ENCODE results near the gene CCND1.

Gene CCND1

GRCh38 chr11:69660001-69660500 is 19.1 kb downstream of the CCND1 start:
- H3K27me3 ChIP-seq (ENCODE audit: control insufficient read depth, insufficient read depth, low read length), result no peaks in the 10 kb centered on the region
- no peaks in the 10 kb centered on the region for H3K36me3 ChIP-seq (ENCODE audit: control insufficient read depth, insufficient read depth, low read length)
- no peak overlapping the region for H2AFZ ChIP-seq
- no peak overlapping the region for H3K4me3 ChIP-seq (ENCODE audit: low read depth, low read length)
- no peaks in the 10 kb centered on the region for H3K9me3 ChIP-seq (ENCODE audit: control insufficient read depth, low read length)
- H3K79me2 ChIP-seq, result no peaks in the 10 kb centered on the region
- H3K4me2 ChIP-seq (ENCODE audit: low read length), result no peak overlapping the region
- TF ChIP-seq CTCF (IDR thresholded peaks at IDR 0.05), result no peak
- H3K9ac ChIP-seq, result no peak overlapping the region
- no peak overlapping the region for H3K27ac ChIP-seq
- H3K4me1 ChIP-seq, result no peaks in the 10 kb centered on the region

GRCh38 chr11:69661413-69661715 is 20.4 kb downstream of the CCND1 start:
- H3K9ac ChIP-seq, result no peak overlapping the region
- no peaks in the 10 kb centered on the region for H3K27me3 ChIP-seq (ENCODE audit: control insufficient read depth, insufficient read depth, low read length)
- H3K4me3 ChIP-seq (ENCODE audit: low read depth, low read length), result no peak overlapping the region
- H3K27ac ChIP-seq, result no peak overlapping the region
- H3K79me2 ChIP-seq, result no peaks in the 10 kb centered on the region
- no peaks in the 10 kb centered on the region for H3K4me1 ChIP-seq
- no peak overlapping the region for H3K4me2 ChIP-seq (ENCODE audit: low read length)
- no peaks in the 10 kb centered on the region for H3K36me3 ChIP-seq (ENCODE audit: control insufficient read depth, insufficient read depth, low read length)
- H2AFZ ChIP-seq, result no peak overlapping the region
- no peaks in the 10 kb centered on the region for H3K9me3 ChIP-seq (ENCODE audit: control insufficient read depth, low read length)
- TF ChIP-seq CTCF (IDR thresholded peaks at IDR 0.05), result no peak

GRCh38 chr11:69662021-69662698 is 21.2 kb downstream of the CCND1 start:
- H3K4me2 ChIP-seq (ENCODE audit: low read length), result no peak overlapping the region
- H3K36me3 ChIP-seq (ENCODE audit: control insufficient read depth, insufficient read depth, low read length), result no peaks in the 10 kb centered on the region
- H3K27ac ChIP-seq, result no peak overlapping the region
- H3K4me3 ChIP-seq (ENCODE audit: low read depth, low read length), result no peak overlapping the region
- H2AFZ ChIP-seq, result no peak overlapping the region
- no peaks in the 10 kb centered on the region for H3K27me3 ChIP-seq (ENCODE audit: control insufficient read depth, insufficient read depth, low read length)
- H3K9ac ChIP-seq, result no peak overlapping the region
- TF ChIP-seq CTCF (IDR thresholded peaks at IDR 0.05), result no peak
- no peaks in the 10 kb centered on the region for H3K4me1 ChIP-seq
- no peaks in the 10 kb centered on the region for H3K9me3 ChIP-seq (ENCODE audit: control insufficient read depth, low read length)
- H3K79me2 ChIP-seq, result no peaks in the 10 kb centered on the region

- H3K27ac ChIP-seq, result no peak overlapping the region
- H3K9ac ChIP-seq, result no peak overlapping the region
- H3K4me1 ChIP-seq, result no peaks in the 10 kb centered on the region
- no peak overlapping the region for H3K4me3 ChIP-seq (ENCODE audit: low read depth, low read length)
- no peak overlapping the region for H3K4me2 ChIP-seq (ENCODE audit: low read length)
- H3K79me2 ChIP-seq, result no peaks in the 10 kb centered on the region
- no peaks in the 10 kb centered on the region for H3K9me3 ChIP-seq (ENCODE audit: control insufficient read depth, low read length)
- no peaks in the 10 kb centered on the region for H3K27me3 ChIP-seq (ENCODE audit: control insufficient read depth, insufficient read depth, low read length)
- no peak for TF ChIP-seq CTCF (IDR thresholded peaks at IDR 0.05)
- H3K36me3 ChIP-seq (ENCODE audit: control insufficient read depth, insufficient read depth, low read length), result no peaks in the 10 kb centered on the region
- H2AFZ ChIP-seq, result no peak overlapping the region
These were observed 21.9 kb downstream of the CCND1 start for GRCh38 chr11:69662806-69663205.

GRCh38 chr11:69663326-69663725 is 22.4 kb downstream of the CCND1 start:
- no peak overlapping the region for H3K9ac ChIP-seq
- H3K4me2 ChIP-seq (ENCODE audit: low read length), result no peak overlapping the region
- H3K4me1 ChIP-seq, result no peaks in the 10 kb centered on the region
- H2AFZ ChIP-seq, result no peak overlapping the region
- H3K27ac ChIP-seq, result no peak overlapping the region
- H3K79me2 ChIP-seq, result no peaks in the 10 kb centered on the region
- H3K27me3 ChIP-seq (ENCODE audit: control insufficient read depth, insufficient read depth, low read length), result no peaks in the 10 kb centered on the region
- no peak overlapping the region for H3K4me3 ChIP-seq (ENCODE audit: low read depth, low read length)
- TF ChIP-seq CTCF (IDR thresholded peaks at IDR 0.05), result no peak
- H3K36me3 ChIP-seq (ENCODE audit: control insufficient read depth, insufficient read depth, low read length), result no peaks in the 10 kb centered on the region
- H3K9me3 ChIP-seq (ENCODE audit: control insufficient read depth, low read length), result no peaks in the 10 kb centered on the region
